ENCODE measurements around the gene ST6GALNAC3.

DNA sequence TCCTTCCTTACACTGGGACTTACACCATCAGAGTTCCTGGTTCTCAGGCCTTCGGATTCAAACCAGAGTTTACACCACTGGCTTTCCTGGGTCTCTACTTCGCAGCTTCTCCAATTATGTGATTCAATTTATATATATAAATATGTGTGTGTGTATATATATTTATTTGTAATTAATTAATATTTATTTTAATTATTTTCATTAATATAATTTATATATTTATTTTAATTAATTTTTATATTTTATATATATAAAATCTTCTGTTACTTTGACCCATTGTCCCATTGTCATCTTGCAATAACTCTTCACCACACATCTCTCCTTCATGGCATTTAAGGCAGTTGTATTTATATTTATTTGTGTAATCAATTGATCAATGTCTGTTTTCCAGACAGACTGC is 28.4 kb upstream of the ST6GALNAC3 start:
- TF ChIP-seq, protein P1, sequence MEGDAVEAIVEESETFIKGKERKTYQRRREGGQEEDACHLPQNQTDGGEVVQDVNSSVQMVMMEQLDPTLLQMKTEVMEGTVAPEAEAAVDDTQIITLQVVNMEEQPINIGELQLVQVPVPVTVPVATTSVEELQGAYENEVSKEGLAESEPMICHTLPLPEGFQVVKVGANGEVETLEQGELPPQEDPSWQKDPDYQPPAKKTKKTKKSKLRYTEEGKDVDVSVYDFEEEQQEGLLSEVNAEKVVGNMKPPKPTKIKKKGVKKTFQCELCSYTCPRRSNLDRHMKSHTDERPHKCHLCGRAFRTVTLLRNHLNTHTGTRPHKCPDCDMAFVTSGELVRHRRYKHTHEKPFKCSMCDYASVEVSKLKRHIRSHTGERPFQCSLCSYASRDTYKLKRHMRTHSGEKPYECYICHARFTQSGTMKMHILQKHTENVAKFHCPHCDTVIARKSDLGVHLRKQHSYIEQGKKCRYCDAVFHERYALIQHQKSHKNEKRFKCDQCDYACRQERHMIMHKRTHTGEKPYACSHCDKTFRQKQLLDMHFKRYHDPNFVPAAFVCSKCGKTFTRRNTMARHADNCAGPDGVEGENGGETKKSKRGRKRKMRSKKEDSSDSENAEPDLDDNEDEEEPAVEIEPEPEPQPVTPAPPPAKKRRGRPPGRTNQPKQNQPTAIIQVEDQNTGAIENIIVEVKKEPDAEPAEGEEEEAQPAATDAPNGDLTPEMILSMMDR (conservative IDR thresholded peaks at IDR 0.05; ENCODE audit: low read length): no peak
- TF ChIP-seq EZH2phosphoT487 (IDR thresholded peaks at IDR 0.05; ENCODE audit: borderline replicate concordance, low read depth, low read length): no peak

Measured in OCI-LY7 (cell line).